PC-3 (cell line): Measurements from ENCODE around the gene SIRPB2. TPM values are rescaled to one million over a fixed set of nuclear protein-coding genes. Genes with fewer than 3 reads are reported as not detected.

Experiments used
- ATAC-seq: fragments of 200-7000 bp; cut with Tn5 transposase; 2 replicates; pipeline ENCODE4 v1.9.1; 2020; ENCODE audit warnings: mild to moderate bottlenecking, moderate library complexity
- BruUV-seq: library from RNA; stranded (reverse); fragments of 400-500 nt; replicated peaks from 2 replicates; lab custom pipeline; 2021; lab: Mats Ljungman, UMichigan
- CTCF ChIA-PET: fragments of 300-600 bp; sonication (Branson Sonifier 250); formaldehyde crosslinking; loops from one replicate; lab custom pipeline; 2022; ENCODE audit warnings: antibody characterized with exemption; lab: Charles Lee
- POLR2A ChIA-PET: fragments of 300-600 bp; sonication (Branson Sonifier 250); formaldehyde crosslinking; loops from one replicate; lab custom pipeline; 2022; ENCODE audit warnings: antibody characterized with exemption; ENCODE audit not compliant: unreplicated experiment; lab: Charles Lee
- DNase-seq: peaks from one replicate; pipeline ENCODE4 v3.0.0-alpha.2; 2015
- H2AFZ ChIP-seq: fragments of 300-600 bp; sonication (generic); 2 replicates; pipeline ENCODE4 v1.6.0; 2016; ENCODE audit warnings: antibody characterized with exemption, low read length
- H3F3A ChIP-seq: fragments of 300-600 bp; sonication (generic); one replicate; pipeline ENCODE4 v1.6.0; 2017; ENCODE audit warnings: antibody characterized with exemption, low read length, control low read depth, mild to moderate bottlenecking; ENCODE audit not compliant: unreplicated experiment
- H3K27ac ChIP-seq: fragments of 300-600 bp; sonication (generic); 2 replicates; pipeline ENCODE4 v1.5.1; 2016; ENCODE audit warnings: mild to moderate bottlenecking, low read length
- H3K27me3 ChIP-seq: fragments of 300-600 bp; sonication (generic); 2 replicates; pipeline ENCODE4 v1.6.1; 2016; ENCODE audit warnings: low read length, mixed read lengths
- H3K36me3 ChIP-seq: fragments of 300-600 bp; sonication (generic); 2 replicates; pipeline ENCODE4 v1.6.1; 2016; ENCODE audit warnings: low read depth, mixed run types, low read length, mixed read lengths
- H3K4me1 ChIP-seq: fragments of 300-600 bp; sonication (generic); 2 replicates; pipeline ENCODE4 v1.5.1; 2016; ENCODE audit warnings: low read length; ENCODE audit not compliant: insufficient read depth
- H3K4me2 ChIP-seq: fragments of 300-600 bp; sonication (generic); 2 replicates; pipeline ENCODE4 v1.6.0; 2016; ENCODE audit warnings: low read length
- H3K4me3 ChIP-seq: fragments of 300-600 bp; sonication (generic); 2 replicates; pipeline ENCODE4 v1.5.1; 2016; ENCODE audit warnings: mild to moderate bottlenecking, low read length, mixed read lengths
- H3K79me2 ChIP-seq: fragments of 300-600 bp; sonication (generic); 2 replicates; pipeline ENCODE4 v1.6.1; 2017; ENCODE audit warnings: low read length, mixed read lengths
- H3K9ac ChIP-seq: fragments of 300-600 bp; sonication (generic); 2 replicates; pipeline ENCODE4 v1.6.0; 2016; ENCODE audit warnings: mild to moderate bottlenecking, low read length
- H3K9me2 ChIP-seq: fragments of 300-600 bp; sonication (generic); replicated peaks from 2 replicates; pipeline ENCODE4 v1.6.1; 2016; ENCODE audit warnings: mixed run types, low read length, mixed read lengths
- H3K9me3 ChIP-seq: fragments of 300-600 bp; sonication (generic); 2 replicates; pipeline ENCODE4 v1.6.1; 2016; ENCODE audit warnings: low read length, mixed read lengths
- H4K20me1 ChIP-seq: fragments of 300-600 bp; sonication (generic); 2 replicates; pipeline ENCODE4 v1.6.1; 2016; ENCODE audit warnings: low read length, mixed read lengths
- CTCF ChIP-seq: fragments of 300-600 bp; sonication (generic); conservative IDR thresholded peaks from 2 replicates; pipeline ENCODE4 v1.5.1; 2017; ENCODE audit warnings: antibody characterized with exemption, low read depth, mild to moderate bottlenecking, low read length
- EZH2 ChIP-seq: fragments of 300-600 bp; sonication (generic); IDR thresholded peaks from one replicate; pipeline ENCODE4 v1.6.1; 2017; ENCODE audit warnings: antibody characterized with exemption, mild to moderate bottlenecking, low read length; ENCODE audit not compliant: unreplicated experiment
- EZH2phosphoT487 ChIP-seq: fragments of 300-600 bp; sonication (generic); IDR thresholded peaks from 2 replicates; pipeline ENCODE4 v1.6.1; 2018; ENCODE audit warnings: mild to moderate bottlenecking, antibody characterized with exemption, low read length, borderline replicate concordance
- intact Hi-C: fragments of 100-400 bp; cut with micrococcal nuclease; formaldehyde crosslinking; loops from 2 replicates; pipeline ENCODE4 v1.9.0; 2023
- total RNA-seq: library from RNA; depleted of rRNA; stranded (reverse); fragments of >200 nt; gene quantifications from 2 replicates; pipeline ENCODE4 v1.2.3, GENCODE V29; 2014

Gene SIRPB2
- total RNA-seq, 1 experiment from 2014 or later, result 2.1 TPM

GRCh38 chr20:1462834-1463233 lies 28.4 kb downstream of the SIRPB2 start:
- no peak for ATAC-seq
- Histone ChIP-seq H3K27ac (no peak overlapping the region), H3K9me2 (no peaks in the 10 kb centered on the region), H3K27me3 (no peaks in the 10 kb centered on the region), H3K4me1 (peaks cover 28% of the 10 kb centered on the region), H2AFZ (no peak overlapping the region), H4K20me1 (peaks cover 72% of the 10 kb centered on the region), H3K4me3 (no peak overlapping the region), H3K79me2 (peaks cover 88% of the 10 kb centered on the region), H3K9ac (no peak overlapping the region), H3K36me3 (peaks cover 73% of the 10 kb centered on the region), H3K9me3 (no peaks in the 10 kb centered on the region), H3F3A (no peaks in the 10 kb centered on the region), H3K4me2 (no peak overlapping the region)
- BruUV-seq, result no TSS peak
- no peak for TF ChIP-seq CTCF
- no peak for TF ChIP-seq EZH2phosphoT487
- no peak for TF ChIP-seq EZH2
- POLR2A ChIA-PET, result no interaction called here
- CTCF ChIA-PET, result no interaction called here
- no peak for DNase-seq
- intact Hi-C loops, result no loop called here

DNA sequence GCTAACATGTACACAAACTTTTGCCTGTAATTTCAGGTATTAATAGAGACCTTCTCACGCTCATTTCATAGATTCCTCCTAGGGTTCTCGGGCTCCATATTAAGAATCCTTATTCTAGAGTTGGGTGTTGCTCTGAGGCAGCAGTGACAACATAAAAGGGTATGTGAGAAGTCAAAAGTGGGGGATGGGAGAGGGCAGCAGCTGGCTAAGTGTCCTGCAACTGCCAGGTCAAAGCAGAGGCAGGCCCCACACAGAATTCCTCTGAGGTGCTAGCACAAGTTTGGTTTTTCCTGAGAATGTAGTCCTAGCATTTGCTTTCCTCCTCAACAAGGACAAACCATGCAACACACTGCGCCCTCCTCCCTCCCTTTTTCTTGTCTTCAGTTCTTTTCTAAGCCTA lies 29.2 kb downstream of the SIRPB2 start:
- ChIA-PET CTCF (interaction anchor here (1.5 kb wide), 1 partner anchor 42 kb away, joined by 6 read pairs; no protein-coding TSS in a partner anchor), POLR2A (no interaction called here)
- intact Hi-C loops, result no loop called here
- Histone ChIP-seq H3K36me3 (peaks cover 82% of the 10 kb centered on the region), H3K9me3 (no peaks in the 10 kb centered on the region), H3K4me3 (no peak overlapping the region), H3K79me2 (peaks cover 90% of the 10 kb centered on the region), H3K4me2 (no peak overlapping the region), H3K27me3 (no peaks in the 10 kb centered on the region), H3F3A (no peaks in the 10 kb centered on the region), H4K20me1 (peaks cover 72% of the 10 kb centered on the region), H3K4me1 (peaks cover 23% of the 10 kb centered on the region), H3K9me2 (no peaks in the 10 kb centered on the region), H3K27ac (no peak overlapping the region), H2AFZ (no peak overlapping the region), H3K9ac (no peak overlapping the region)
- DNase-seq (no peak), ATAC-seq (no peak)
- no TSS peak for BruUV-seq
- TF ChIP-seq EZH2, result no peak
- no peak for TF ChIP-seq EZH2phosphoT487
- TF ChIP-seq CTCF, result no peak

GRCh38 chr20:1460275-1460674 lies 30.9 kb downstream of the SIRPB2 start:
- TF ChIP-seq CTCF (no peak), EZH2phosphoT487 (no peak), EZH2 (no peak)
- DNase-seq, result no peak
- H3K27ac ChIP-seq, result no peak overlapping the region
- H3F3A ChIP-seq, result no peaks in the 10 kb centered on the region
- H3K4me1 ChIP-seq, result peaks cover 18% of the 10 kb centered on the region
- H3K4me2 ChIP-seq, result no peak overlapping the region
- intact Hi-C loops, result no loop called here
- no TSS peak for BruUV-seq
- H3K9ac ChIP-seq, result no peak overlapping the region
- peaks cover 96% of the 10 kb centered on the region for H3K36me3 ChIP-seq
- no peak for ATAC-seq
- no peaks in the 10 kb centered on the region for H3K27me3 ChIP-seq
- peaks cover 67% of the 10 kb centered on the region for H4K20me1 ChIP-seq
- H3K9me3 ChIP-seq, result no peaks in the 10 kb centered on the region
- H3K9me2 ChIP-seq, result no peaks in the 10 kb centered on the region
- ChIA-PET CTCF (interaction anchor here (1.5 kb wide), 1 partner anchor 43 kb away, joined by 6 read pairs; no protein-coding TSS in a partner anchor), POLR2A (no interaction called here)
- no peak overlapping the region for H2AFZ ChIP-seq
- H3K4me3 ChIP-seq, result no peak overlapping the region
- H3K79me2 ChIP-seq, result peaks cover 89% of the 10 kb centered on the region
